GM19043 (cell line): ENCODE data around the gene INVS.
"Not testable (repeated sequence)": the region's sequence is repeated elsewhere in the genome, so short reads cannot be mapped to it uniquely, and the experiment has no call there.

ENCODE experiments used
- ATAC-seq: cut with Tn5 transposase; IDR thresholded peaks from one replicate; pipeline ENCODE4 v1.9.1; 2021; ENCODE audit warnings: low read depth; ENCODE audit not compliant: unreplicated experiment

The INVS gene

GRCh38 chr9:100307080-100307479 is 208.0 kb downstream of the INVS start:
- ATAC-seq, result no peak

GRCh38 chr9:100308965-100309564 is 210.0 kb downstream of the INVS start:
- no peak for ATAC-seq

GRCh38 chr9:100309992-100310391 is 210.9 kb downstream of the INVS start:
- ATAC-seq, result no peak

GRCh38 chr9:100315561-100315960 is 216.5 kb downstream of the INVS start:
- no peak for ATAC-seq

GRCh38 chr9:100317706-100318105 is 218.7 kb downstream of the INVS start:
- no peak for ATAC-seq

GRCh38 chr9:100322954-100323536 is 224.0 kb downstream of the INVS start:
- no peak for ATAC-seq

- no peak for ATAC-seq
Observed at GRCh38 chr9:100324594-100325200, 225.7 kb downstream of the INVS start.

- ATAC-seq, result not testable (repeated sequence)
Observed at GRCh38 chr9:100338736-100339135, 239.7 kb downstream of the INVS start.

- no peak for ATAC-seq
Observed at GRCh38 chr9:100340224-100340623, 241.2 kb downstream of the INVS start.

GRCh38 chr9:100341889-100342288 is 242.8 kb downstream of the INVS start:
- no peak for ATAC-seq

GRCh38 chr9:100346836-100347235 is 247.8 kb downstream of the INVS start:
- no peak for ATAC-seq

- ATAC-seq, result no peak
Observed at GRCh38 chr9:100350188-100350587, 251.1 kb downstream of the INVS start.
